GM12892 (cell line): Measurements from ENCODE around the gene ENC1.

Experiments
- POLR2A ChIP-seq: IDR thresholded peaks from 2 replicates; pipeline ENCODE4 v1.6.1; 2011; ENCODE audit warnings: low read depth, low read length, control low read depth
- POLR2AphosphoS5 ChIP-seq: IDR thresholded peaks from 2 replicates; pipeline ENCODE4 v1.6.1; 2011; ENCODE audit warnings: low read depth, low read length, control low read depth
- TAF1 ChIP-seq: IDR thresholded peaks from 2 replicates; pipeline ENCODE4 v1.6.1; 2011; ENCODE audit warnings: low read depth, mild to moderate bottlenecking, control low read depth, low read length, borderline replicate concordance

DNA sequence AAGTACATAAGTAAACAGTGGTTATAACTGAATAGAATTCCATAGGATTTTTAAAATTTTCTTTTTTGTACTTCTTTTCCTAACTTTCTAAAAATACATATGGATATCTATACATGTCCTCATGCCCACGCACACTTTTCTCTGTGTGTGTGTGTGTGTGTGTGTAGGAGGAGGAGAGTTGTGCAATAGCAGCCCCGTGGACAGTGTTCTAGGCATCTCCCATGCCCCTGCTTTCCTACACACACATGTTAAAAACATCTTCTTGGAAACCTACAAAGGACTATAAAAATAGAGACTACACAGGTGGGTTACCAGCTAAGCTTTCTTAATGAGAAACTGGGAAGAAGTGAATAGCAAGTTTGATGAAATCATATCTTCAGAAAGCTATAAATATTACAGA, 24.7 kb upstream of the ENC1 start:
- TF ChIP-seq POLR2AphosphoS5 (no peak), POLR2A (no peak), TAF1 (no peak)
